ENCODE results near the gene TNIK.
A peak's percentile ranks its signal among the peaks of the same experiment; 100 is the strongest.

The TNIK gene

GRCh38 chr3:171258316-171258715, 201.9 kb downstream of the TNIK start:
- no peak overlapping the region for H3K27ac ChIP-seq
- no peak for TF ChIP-seq CTCF (conservative IDR thresholded peaks at IDR 0.05; ENCODE audit: low read depth)
- CTCF ChIA-PET, result interaction anchor here (0.6 kb wide), 1 partner anchor 203 kb away, joined by 3 read pairs; no protein-coding TSS in a partner anchor
- peak; percentile 19 for DNase-seq (ENCODE audit: low spot score)
- POLR2A ChIA-PET (ENCODE audit: low non-redundant PET), result no interaction called here

- DNase-seq (ENCODE audit: low spot score), result no peak
- TF ChIP-seq CTCF (conservative IDR thresholded peaks at IDR 0.05; ENCODE audit: low read depth), result no peak
- POLR2A ChIA-PET (ENCODE audit: low non-redundant PET), result interaction anchor here (0.6 kb wide), 1 partner anchor 12 kb away, joined by 3 read pairs; no protein-coding TSS in a partner anchor
- H3K27ac ChIP-seq, result no peak overlapping the region
- CTCF ChIA-PET, result no interaction called here
Measured at GRCh38 chr3:171257251-171258203, 202.7 kb downstream of the TNIK start.

- DNase-seq (ENCODE audit: low spot score), result no peak
- TF ChIP-seq CTCF (conservative IDR thresholded peaks at IDR 0.05; ENCODE audit: low read depth), result no peak
- CTCF ChIA-PET, result no interaction called here
- H3K27ac ChIP-seq, result no peak overlapping the region
- POLR2A ChIA-PET (ENCODE audit: low non-redundant PET), result no interaction called here
Measured at GRCh38 chr3:171256445-171257250, 203.6 kb downstream of the TNIK start.

- TF ChIP-seq CTCF (conservative IDR thresholded peaks at IDR 0.05; ENCODE audit: low read depth), result no peak
- ChIA-PET POLR2A (ENCODE audit: low non-redundant PET) (no interaction called here), CTCF (interaction anchor here (0.5 to 0.8 kb wide), 2 partner anchors 9 to 1516 kb away, joined by 3 to 4 read pairs; no protein-coding TSS in a partner anchor)
- H3K27ac ChIP-seq, result no peak overlapping the region
- DNase-seq (ENCODE audit: low spot score), result no peak
Measured at GRCh38 chr3:171255236-171255806, 204.9 kb downstream of the TNIK start.

GRCh38 chr3:171254315-171254714, 205.9 kb downstream of the TNIK start:
- no peak for DNase-seq (ENCODE audit: low spot score)
- H3K27ac ChIP-seq, result no peak overlapping the region
- TF ChIP-seq CTCF (conservative IDR thresholded peaks at IDR 0.05; ENCODE audit: low read depth), result no peak
- ChIA-PET CTCF (no interaction called here), POLR2A (ENCODE audit: low non-redundant PET) (no interaction called here)

GRCh38 chr3:171251835-171252234, 208.4 kb downstream of the TNIK start:
- ChIA-PET CTCF (no interaction called here), POLR2A (ENCODE audit: low non-redundant PET) (no interaction called here)
- no peak overlapping the region for H3K27ac ChIP-seq
- DNase-seq (ENCODE audit: low spot score), result no peak
- TF ChIP-seq CTCF (conservative IDR thresholded peaks at IDR 0.05; ENCODE audit: low read depth), result no peak

All from RWPE1 (cell line).